Measurements from ENCODE around the gene AKAP8L. TPM values are rescaled to one million over a fixed set of nuclear protein-coding genes. Genes with fewer than 3 reads are reported as not detected.

The AKAP8L gene
- total and polyA plus RNA-seq, 2 donors from 2014 or later = 44.3 to 122 TPM

DNA sequence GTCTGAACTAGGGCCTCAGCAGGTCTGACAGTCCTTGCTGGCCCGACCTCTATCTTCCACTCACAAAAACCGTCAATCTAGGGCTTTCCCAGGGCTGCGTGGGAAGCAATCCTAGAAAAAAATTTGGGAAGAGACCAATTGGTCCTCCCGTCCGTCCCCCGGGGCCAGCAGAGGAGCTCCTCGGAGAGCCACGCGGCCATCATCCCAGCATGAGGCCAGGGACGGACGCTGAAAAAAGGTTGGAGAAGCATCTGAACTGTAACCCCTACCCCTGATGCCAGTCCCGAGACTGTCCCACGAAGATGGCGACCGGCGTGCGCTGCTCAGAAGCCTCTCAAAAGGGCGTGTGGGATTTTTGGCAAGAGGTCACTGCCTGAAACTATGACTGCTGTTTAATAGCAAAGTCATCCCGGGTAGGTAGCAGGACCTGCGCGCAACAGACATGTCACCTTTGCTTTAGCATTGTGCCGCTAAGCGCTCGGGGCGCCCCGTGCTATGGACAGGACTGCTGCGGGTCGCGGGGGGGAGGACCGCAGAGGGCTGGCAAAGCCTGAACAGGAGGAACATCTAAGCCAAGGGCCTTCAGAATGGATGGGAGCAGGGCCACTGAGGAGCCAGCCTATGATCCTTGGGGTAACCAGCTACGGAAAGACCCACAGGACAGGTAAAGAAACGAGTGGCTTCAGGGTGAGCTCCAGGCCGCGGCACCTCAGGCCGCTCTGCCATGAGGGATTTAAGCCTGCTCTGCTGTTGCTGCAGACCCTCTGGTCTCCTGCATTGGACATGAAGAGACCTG, 49.8 kb downstream of the AKAP8L start:
- intact Hi-C loops (cut with DNase I) = no loop called here
- peaks cover 0 to 58% (median 32%) of the 10 kb centered on the region in 3 donors for H3K36me3 ChIP-seq (ENCODE audit: control insufficient read depth in 2 of 3, insufficient read depth in 3 of 3, low read length in 3 of 3)

DNA sequence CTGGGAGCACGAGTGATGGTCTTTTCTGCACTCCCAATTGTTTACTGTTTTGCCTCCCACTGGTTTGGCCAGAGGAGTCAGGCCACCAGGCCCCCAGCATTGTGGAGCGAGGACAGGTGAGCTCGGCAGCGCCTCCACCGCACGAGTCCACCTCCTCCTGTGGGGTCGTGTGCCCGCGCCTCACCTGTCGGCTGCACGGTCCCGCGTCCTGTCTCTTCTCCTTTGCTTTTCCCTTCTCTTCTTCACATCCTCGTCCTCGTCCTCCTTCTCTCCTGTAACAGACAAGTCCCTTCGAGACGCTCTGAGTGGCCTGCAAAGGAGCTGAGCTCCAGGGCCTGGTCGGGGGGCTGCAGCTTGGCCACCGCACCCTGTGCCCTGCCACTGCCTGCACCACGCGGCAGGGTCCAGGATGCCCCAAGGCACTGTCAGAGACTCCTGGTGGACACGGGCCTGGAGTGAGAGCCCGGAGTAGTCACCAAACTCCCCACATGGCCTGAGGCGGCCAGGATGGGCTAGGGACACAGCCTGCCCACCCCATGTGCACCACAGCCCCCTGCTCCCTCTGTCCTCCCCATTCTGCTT, 50.6 kb downstream of the AKAP8L start:
- DNase-seq (peak in 1 of 5 donors; percentile 39), FAIRE-seq (no peak)
- TF ChIP-seq, protein P1, sequence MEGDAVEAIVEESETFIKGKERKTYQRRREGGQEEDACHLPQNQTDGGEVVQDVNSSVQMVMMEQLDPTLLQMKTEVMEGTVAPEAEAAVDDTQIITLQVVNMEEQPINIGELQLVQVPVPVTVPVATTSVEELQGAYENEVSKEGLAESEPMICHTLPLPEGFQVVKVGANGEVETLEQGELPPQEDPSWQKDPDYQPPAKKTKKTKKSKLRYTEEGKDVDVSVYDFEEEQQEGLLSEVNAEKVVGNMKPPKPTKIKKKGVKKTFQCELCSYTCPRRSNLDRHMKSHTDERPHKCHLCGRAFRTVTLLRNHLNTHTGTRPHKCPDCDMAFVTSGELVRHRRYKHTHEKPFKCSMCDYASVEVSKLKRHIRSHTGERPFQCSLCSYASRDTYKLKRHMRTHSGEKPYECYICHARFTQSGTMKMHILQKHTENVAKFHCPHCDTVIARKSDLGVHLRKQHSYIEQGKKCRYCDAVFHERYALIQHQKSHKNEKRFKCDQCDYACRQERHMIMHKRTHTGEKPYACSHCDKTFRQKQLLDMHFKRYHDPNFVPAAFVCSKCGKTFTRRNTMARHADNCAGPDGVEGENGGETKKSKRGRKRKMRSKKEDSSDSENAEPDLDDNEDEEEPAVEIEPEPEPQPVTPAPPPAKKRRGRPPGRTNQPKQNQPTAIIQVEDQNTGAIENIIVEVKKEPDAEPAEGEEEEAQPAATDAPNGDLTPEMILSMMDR (IDR thresholded peaks at IDR 0.05; ENCODE audit: borderline replicate concordance, extremely low read depth, insufficient read depth) = no peak
- Histone ChIP-seq H3K27me3 (ENCODE audit: control insufficient read depth, insufficient read depth, low read length) (no peaks in the 10 kb centered on the region), H3K4me3 (ENCODE audit: low read length in 3 of 3) (no peak overlapping the region), H3K27ac (ENCODE audit: low read depth in 2 of 2, low read length in 2 of 2) (no peak overlapping the region), H3K9me3 (ENCODE audit: control insufficient read depth in 2 of 3, insufficient read depth in 1 of 3, low read length in 3 of 3) (no peaks in the 10 kb centered on the region), H3K4me1 (ENCODE audit: control insufficient read depth in 2 of 3, insufficient read depth in 2 of 3, low read depth in 1 of 3, low read length in 3 of 3) (peaks cover 0 to 3% (median 0%) of the 10 kb centered on the region in 3 donors), H3K9ac (ENCODE audit: low read length in 3 of 3) (no peak overlapping the region), H3K36me3 (ENCODE audit: control insufficient read depth in 2 of 3, insufficient read depth in 3 of 3, low read length in 3 of 3) (peaks cover 0 to 58% (median 30%) of the 10 kb centered on the region in 3 donors)
- intact Hi-C loops (cut with DNase I) = no loop called here

More for the DNA sequence above, 49.8 kb downstream of the AKAP8L start:
- Histone ChIP-seq H3K27ac (ENCODE audit: low read depth in 2 of 2, low read length in 2 of 2) (no peak overlapping the region), H3K9ac (ENCODE audit: low read length in 3 of 3) (no peak overlapping the region), H3K27me3 (ENCODE audit: control insufficient read depth, insufficient read depth, low read length) (no peaks in the 10 kb centered on the region), H3K4me1 (ENCODE audit: control insufficient read depth in 2 of 3, insufficient read depth in 2 of 3, low read depth in 1 of 3, low read length in 3 of 3) (peaks cover 0 to 6% (median 0%) of the 10 kb centered on the region in 3 donors), H3K4me3 (ENCODE audit: low read length in 3 of 3) (no peak overlapping the region), H3K9me3 (ENCODE audit: control insufficient read depth in 2 of 3, insufficient read depth in 1 of 3, low read length in 3 of 3) (no peaks in the 10 kb centered on the region)
- TF ChIP-seq, protein P1 (IDR thresholded peaks at IDR 0.05; ENCODE audit: borderline replicate concordance, extremely low read depth, insufficient read depth) = no peak
- FAIRE-seq (no peak), DNase-seq (peak in 1 of 5 donors; percentile 62)

DNA sequence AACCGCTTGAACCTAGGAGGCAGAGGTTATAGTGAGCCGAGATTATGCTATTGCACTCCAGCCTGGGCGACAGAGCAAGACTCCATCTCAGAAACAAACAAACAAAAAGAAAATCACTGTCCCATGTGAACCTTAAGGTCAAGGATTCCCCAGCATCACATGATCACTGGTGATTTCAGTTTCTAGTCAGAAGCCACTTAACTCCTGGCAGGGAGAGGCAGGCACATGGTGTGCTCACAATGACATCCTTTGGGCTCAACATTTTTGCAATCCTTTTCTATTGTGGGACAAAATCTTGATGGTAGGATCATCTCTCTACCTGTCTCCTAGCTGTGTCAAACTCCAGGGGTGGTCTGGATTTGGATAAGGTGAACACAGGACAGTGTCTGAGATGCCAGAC, 51.3 kb downstream of the AKAP8L start:
- H3K36me3 ChIP-seq (ENCODE audit: control insufficient read depth in 2 of 3, insufficient read depth in 3 of 3, low read length in 3 of 3) = peaks cover 0 to 53% (median 30%) of the 10 kb centered on the region in 3 donors
- no peaks in the 10 kb centered on the region for H3K27me3 ChIP-seq (ENCODE audit: control insufficient read depth, insufficient read depth, low read length)
- intact Hi-C loops (cut with DNase I) = no loop called here
- H3K9ac ChIP-seq (ENCODE audit: low read length in 3 of 3) = no peak overlapping the region
- no peaks in the 10 kb centered on the region for H3K9me3 ChIP-seq (ENCODE audit: control insufficient read depth in 2 of 3, insufficient read depth in 1 of 3, low read length in 3 of 3)
- TF ChIP-seq, protein P1 (IDR thresholded peaks at IDR 0.05; ENCODE audit: borderline replicate concordance, extremely low read depth, insufficient read depth) = no peak
- peaks cover 0 to 3% (median 0%) of the 10 kb centered on the region in 3 donors for H3K4me1 ChIP-seq (ENCODE audit: control insufficient read depth in 2 of 3, insufficient read depth in 2 of 3, low read depth in 1 of 3, low read length in 3 of 3)
- H3K4me3 ChIP-seq (ENCODE audit: low read length in 3 of 3) = no peak overlapping the region
- no peak overlapping the region for H3K27ac ChIP-seq (ENCODE audit: low read depth in 2 of 2, low read length in 2 of 2)
- FAIRE-seq (no peak), DNase-seq (peak in 1 of 5 donors; percentile 1)
